Adrenal gland (tissue), 12 donors: Measurements from ENCODE around the gene PEAK1. TPM values are rescaled to one million over a fixed set of nuclear protein-coding genes. Genes with fewer than 3 reads are reported as not detected.
"Not testable (repeated sequence)": the region's sequence is repeated elsewhere in the genome, so short reads cannot be mapped to it uniquely, and the experiment has no call there.

Experiments
- DNase-seq, 7 donors: peaks; one replicate each; pipeline ENCODE4 v3.0.0-alpha.2; 2019 to 2020
- H3K27ac ChIP-seq, 5 donors: fragments of 200-600 bp; sonication (generic) in 4 of 5; 1 replicate in 3 of 5; 2 replicates in 2 of 5; pipeline versions ENCODE4 v1.5.1 to v1.8.0; 2016 to 2020; ENCODE audit warnings: mild to moderate bottlenecking in 1 of 5
- H3K27me3 ChIP-seq: fragments of 200-600 bp; 2 replicates; pipeline ENCODE4 v1.8.0; 2021
- H3K36me3 ChIP-seq, 2 donors: fragments of 200-600 bp; replicated peaks in 1 of 2; 1 replicate in 1 of 2; 2 replicates in 1 of 2; pipeline versions ENCODE4 v1.5.1 to v1.8.0; 2018 to 2022
- H3K4me1 ChIP-seq, 2 donors: fragments of 200-600 bp; replicated peaks in 1 of 2; 1 replicate in 1 of 2; 2 replicates in 1 of 2; pipeline versions ENCODE4 v1.5.1 to v1.8.0; 2018 to 2021
- H3K4me3 ChIP-seq, 4 donors: fragments of 200-600 bp; sonication (generic) in 3 of 4; one replicate each; pipeline ENCODE4 v1.5.1; 2016 to 2018
- H3K9me3 ChIP-seq, 3 donors: fragments of 200-600 bp; sonication (generic) in 1 of 3; replicated peaks in 1 of 3; 1 replicate in 2 of 3; 2 replicates in 1 of 3; pipeline versions ENCODE4 v1.5.1 to v1.8.0; 2016 to 2021
- CTCF ChIP-seq, 6 experiments: fragments of 450-650 bp in 4 of 6; fragments of 200-600 bp in 2 of 6; sonication (generic) in 1 of 6; IDR thresholded peaks; 1 replicate in 5 of 6; 2 replicates in 1 of 6; pipeline versions ENCODE4 v1.5.1 to v1.8.0; 2016 to 2021; ENCODE audit warnings: antibody characterized with exemption in 6 of 6, mild to moderate bottlenecking in 2 of 6, moderate library complexity in 1 of 6
- POLR2A ChIP-seq, 2 donors: fragments of 450-650 bp; IDR thresholded peaks; one replicate each; pipeline ENCODE4 v1.6.1; 2017; ENCODE audit warnings: antibody characterized with exemption in 2 of 2, mild to moderate bottlenecking in 2 of 2, moderate library complexity in 1 of 2
- WGBS, 4 donors: extraction: QIAGEN DNeasy Blood & Tissue Kit in 2 of 4; methylation state at CpG; one replicate each; pipeline versions ENCODE4 v1.1.5 to v1.1.7; 2013 to 2017; 5-methylcytosine and 5-hydroxymethylcytosine counted together
- intact Hi-C, 2 donors: fragments of 100-400 bp; cut with DNase I; formaldehyde crosslinking; loops; one replicate each; pipeline versions ENCODE4 v1.14.1 to v1.15.0; 2022 to 2023
- polyA plus RNA-seq, 3 donors: library from polyadenylated mRNA; stranded (reverse); fragments of 200-250 nt in 2 of 3; fragments of 350-450 nt in 1 of 3; fragmentation: Illumina TruSeq in 1 of 3; extraction: RNeasy Lipid Tissue Mini Kit (QIAGEN cat#74804) in 1 of 3; gene quantifications; one replicate each; pipeline ENCODE4 v1.2.3, GENCODE V29; 2013 to 2014
- total RNA-seq, 9 donors: library from RNA; depleted of rRNA in 4 of 9; stranded (reverse); fragments of >200 nt in 4 of 9; fragments of 120-200 nt in 1 of 9; fragmentation: NEBNext Ultra II Directional in 1 of 9; extraction: Animal tissue kit (Norgen Biotek cat#: 25700) in 1 of 9; gene quantifications; one replicate each; pipeline versions ENCODE4 v1.1.0 to v1.2.4, GENCODE V29; 2013 to 2023
- donor health status: healthy with polysubstance abuse.
- donor health status: Bipolar disorder and iron deficiency.
- donor health status: DM: yes; HTN: yes; CAD: no.
- donor health status: DM: no; HTN: no; CAD: no.
- donor health status: DM: no; HTN: no; CAD: no.
- donor health status: DM: yes; HTN: yes; CAD: no.

PEAK1 gene
- total and polyA plus RNA-seq, 12 donors = 3.1 to 68.4 (median 26.4) TPM

- Histone ChIP-seq H3K9me3 (no peaks in the 10 kb centered on the region), H3K27ac (no peak overlapping the region), H3K4me3 (no peak overlapping the region), H3K4me1 (peaks cover 4 to 14% of the 10 kb centered on the region in 2 donors), H3K27me3 (no peaks in the 10 kb centered on the region), H3K36me3 (no peaks in the 10 kb centered on the region)
- intact Hi-C loops = no loop called here
- DNase-seq = no peak
- TF ChIP-seq CTCF (IDR thresholded peaks at IDR 0.05) (no peak), POLR2A (IDR thresholded peaks at IDR 0.05) (no peak)
- WGBS, 4 donors = 74 to 79% (median 76%) methylated on average over 4 of the region's 4 CpGs
Measured at GRCh38 chr15:77409259-77410156, 10.4 kb downstream of the PEAK1 start.

GRCh38 chr15:77406846-77407245, 13.1 kb downstream of the PEAK1 start:
- Histone ChIP-seq H3K36me3 (no peaks in the 10 kb centered on the region), H3K4me3 (no peak overlapping the region), H3K9me3 (no peaks in the 10 kb centered on the region), H3K27ac (no peak overlapping the region), H3K27me3 (no peaks in the 10 kb centered on the region), H3K4me1 (peaks cover 4 to 12% of the 10 kb centered on the region in 2 donors)
- intact Hi-C loops = no loop called here
- no peak for DNase-seq
- 96 to 98% (median 97%) methylated on average over 4 of the region's 4 CpGs for WGBS, 4 donors
- no peak for TF ChIP-seq POLR2A (IDR thresholded peaks at IDR 0.05)
- no peak for TF ChIP-seq CTCF (IDR thresholded peaks at IDR 0.05)

GRCh38 chr15:77406173-77406759, 13.6 kb downstream of the PEAK1 start:
- H3K36me3 ChIP-seq, H3K27me3 ChIP-seq, H3K4me3 ChIP-seq, H3K27ac ChIP-seq, DNase-seq, H3K9me3 ChIP-seq, intact Hi-C loops: not testable (repeated sequence)
- peaks cover 4 to 12% of the 10 kb centered on the region in 2 donors for H3K4me1 ChIP-seq
- 92 to 97% (median 94%) methylated on average over 1 of the region's 1 CpG for WGBS, 4 donors

- 17 to 29% (median 20%) methylated on average over 1 of the region's 1 CpG for WGBS, 4 donors
- TF ChIP-seq POLR2A (IDR thresholded peaks at IDR 0.05) = no peak
- TF ChIP-seq CTCF (IDR thresholded peaks at IDR 0.05) = no peak
- intact Hi-C loops = no loop called here
- no peaks in the 10 kb centered on the region for H3K36me3 ChIP-seq
- H3K27me3 ChIP-seq = no peaks in the 10 kb centered on the region
- H3K4me1 ChIP-seq = peaks cover 0 to 8% of the 10 kb centered on the region in 2 donors
- H3K27ac ChIP-seq = no peak overlapping the region
- DNase-seq = no peak
- peaks cover 0 to 29% (median 0%) of the 10 kb centered on the region in 3 donors for H3K9me3 ChIP-seq
- no peak overlapping the region for H3K4me3 ChIP-seq
Measured at GRCh38 chr15:77402740-77403379, 17.0 kb downstream of the PEAK1 start.
